Dermis blood vessel endothelial cell (primary cell): Measurements from ENCODE around the gene ACSS2. TPM values are rescaled to one million over a fixed set of nuclear protein-coding genes. Genes with fewer than 3 reads are reported as not detected.
A peak's percentile ranks its signal among the peaks of the same experiment; 100 is the strongest.

Experiments used
- DNase-seq: peaks from one replicate; pipeline ENCODE4 v3.0.0; 2010
- total RNA-seq: library from RNA; depleted of rRNA; stranded (reverse); fragments of >200 nt; gene quantifications from 2 replicates; pipeline ENCODE4 v1.2.3, GENCODE V29; 2014

The ACSS2 gene
- total RNA-seq, 1 donor from 2014 or later, result 72.3 TPM

DNA sequence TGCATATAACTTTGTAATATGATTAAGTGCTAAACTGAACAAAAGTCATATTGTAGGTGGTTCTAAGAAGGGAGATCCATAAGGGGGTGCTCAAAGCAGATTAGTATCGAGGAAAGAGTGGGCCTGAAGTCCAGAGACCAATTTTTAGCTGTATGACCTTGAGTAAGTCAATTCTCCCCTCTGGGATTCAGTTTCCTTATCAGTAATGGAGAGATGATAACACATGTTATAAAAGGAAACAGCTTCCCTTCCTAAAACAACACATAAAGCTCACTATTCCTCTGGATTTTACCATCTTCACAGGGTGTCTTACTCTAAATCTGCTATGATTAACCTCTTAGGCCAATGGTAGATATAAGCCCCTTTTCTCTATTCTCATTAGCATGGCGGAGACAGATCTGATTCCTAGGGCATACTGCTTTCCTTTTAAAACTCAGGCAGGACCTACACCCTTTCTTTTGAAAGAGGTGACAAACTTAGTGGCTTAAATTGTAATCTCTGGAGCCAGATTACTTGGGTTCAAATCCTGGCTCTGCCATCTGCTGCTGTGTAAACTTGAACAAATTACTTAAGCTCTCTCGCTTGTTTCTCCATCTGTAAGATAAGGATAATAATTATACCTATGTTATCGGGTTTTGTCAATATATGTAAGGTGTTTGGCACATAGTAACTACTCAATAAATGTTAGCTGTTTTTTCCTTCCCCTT is 39.5 kb downstream of the ACSS2 start:
- no peak for DNase-seq

GRCh38 chr20:34916774-34917354 is 40.5 kb downstream of the ACSS2 start:
- no peak for DNase-seq

- no peak for DNase-seq
Measured at GRCh38 chr20:34920055-34920454, 43.6 kb downstream of the ACSS2 start.

GRCh38 chr20:34921436-34921835 is 45.0 kb downstream of the ACSS2 start:
- DNase-seq, result no peak

- DNase-seq, result no peak
Measured at GRCh38 chr20:34922654-34923381, 46.4 kb downstream of the ACSS2 start.

- DNase-seq, result no peak
Measured at GRCh38 chr20:34923414-34923813, 47.0 kb downstream of the ACSS2 start.

- DNase-seq, result no peak
Measured at GRCh38 chr20:34925341-34925740, 48.9 kb downstream of the ACSS2 start.

GRCh38 chr20:34925981-34926380 is 49.6 kb downstream of the ACSS2 start:
- no peak for DNase-seq

- no peak for DNase-seq
Measured at GRCh38 chr20:34926581-34926980, 50.2 kb downstream of the ACSS2 start.

DNA sequence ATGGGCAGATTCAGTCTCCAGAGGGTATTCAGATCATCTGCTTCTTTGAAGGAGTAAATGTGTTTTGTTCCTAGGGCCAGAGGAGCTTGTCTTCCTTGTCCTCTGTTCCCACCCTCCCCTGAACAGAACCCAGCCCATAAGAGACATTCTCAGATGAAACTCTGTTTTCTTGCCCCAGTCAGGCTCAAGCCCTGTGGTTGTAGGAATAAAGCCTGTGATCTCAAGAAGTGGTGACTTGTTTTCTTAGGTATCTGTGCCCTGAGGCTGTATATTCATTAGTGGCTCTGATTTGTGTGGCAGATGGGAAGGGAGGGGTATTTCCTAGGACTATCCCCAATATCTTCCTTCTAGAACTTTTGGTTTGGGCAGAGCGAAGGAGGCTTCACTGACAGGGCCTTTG is 51.3 kb downstream of the ACSS2 start:
- no peak for DNase-seq

- no peak for DNase-seq
Measured at GRCh38 chr20:34928411-34928810, 52.0 kb downstream of the ACSS2 start.

DNA sequence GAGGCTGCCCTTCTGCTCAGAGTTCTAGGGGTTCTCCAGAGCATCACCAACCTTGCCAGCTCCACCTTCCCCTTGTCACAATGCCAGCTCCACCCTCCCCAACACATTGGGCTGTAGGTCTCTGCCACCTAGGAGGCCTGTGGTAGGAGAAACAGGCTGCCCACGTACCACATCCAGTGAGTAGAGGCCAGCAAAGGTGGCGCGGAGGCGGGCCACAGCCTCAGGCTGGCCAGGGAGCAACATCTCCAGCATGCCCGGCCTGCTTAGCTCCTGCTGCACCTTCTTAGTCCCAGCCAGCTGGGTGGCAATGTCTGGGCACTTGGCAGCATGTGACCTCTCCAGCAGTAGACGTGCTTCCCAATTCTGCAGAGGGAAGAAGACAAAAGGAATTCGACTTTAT is 55.4 kb downstream of the ACSS2 start:
- no peak for DNase-seq

GRCh38 chr20:34938466-34939163 is 62.2 kb downstream of the ACSS2 start:
- DNase-seq, result peak; percentile 67

DNA sequence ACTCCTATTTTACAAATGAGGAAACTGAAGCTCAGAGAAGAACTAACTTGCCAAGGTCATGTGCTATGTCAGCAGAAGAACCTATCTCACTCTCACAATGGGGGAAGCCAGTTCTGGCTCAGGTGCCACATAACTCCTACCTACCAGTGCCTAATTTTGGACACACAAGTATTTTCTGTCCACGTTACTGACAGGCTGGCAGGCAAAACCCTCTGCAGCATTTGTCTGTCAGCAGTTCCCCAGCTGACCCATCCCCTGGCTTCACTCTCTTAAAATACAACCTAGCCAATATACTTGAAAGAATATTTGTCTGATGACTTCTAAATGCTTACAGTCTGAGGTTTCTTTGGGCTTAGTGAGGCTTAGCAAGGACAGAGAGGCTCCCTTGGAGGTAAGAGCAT is 63.7 kb downstream of the ACSS2 start:
- no peak for DNase-seq

DNA sequence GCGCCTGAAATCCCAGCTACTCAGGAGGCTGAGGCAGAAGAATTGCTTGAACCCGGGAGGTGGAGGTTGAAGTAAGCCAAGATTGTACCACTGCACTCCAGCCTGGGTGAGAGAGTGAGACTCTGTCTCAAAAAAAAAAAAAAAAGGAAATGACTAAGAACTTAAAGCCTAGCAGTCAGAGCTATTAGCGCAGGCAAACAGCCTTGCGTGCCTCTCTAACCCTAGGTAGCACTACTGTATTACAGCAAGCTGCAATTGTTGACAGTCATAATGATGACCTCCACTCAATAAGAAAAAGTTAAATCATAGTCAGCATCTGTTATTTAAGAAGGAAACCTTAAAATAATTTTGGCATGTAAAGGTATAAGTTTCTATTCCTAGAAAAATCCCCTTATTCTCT is 64.8 kb downstream of the ACSS2 start:
- DNase-seq, result peak; percentile 74

- no peak for DNase-seq
Measured at GRCh38 chr20:34942301-34942700, 65.9 kb downstream of the ACSS2 start.

GRCh38 chr20:34943808-34944567 is 67.6 kb downstream of the ACSS2 start:
- DNase-seq, result no peak

DNA sequence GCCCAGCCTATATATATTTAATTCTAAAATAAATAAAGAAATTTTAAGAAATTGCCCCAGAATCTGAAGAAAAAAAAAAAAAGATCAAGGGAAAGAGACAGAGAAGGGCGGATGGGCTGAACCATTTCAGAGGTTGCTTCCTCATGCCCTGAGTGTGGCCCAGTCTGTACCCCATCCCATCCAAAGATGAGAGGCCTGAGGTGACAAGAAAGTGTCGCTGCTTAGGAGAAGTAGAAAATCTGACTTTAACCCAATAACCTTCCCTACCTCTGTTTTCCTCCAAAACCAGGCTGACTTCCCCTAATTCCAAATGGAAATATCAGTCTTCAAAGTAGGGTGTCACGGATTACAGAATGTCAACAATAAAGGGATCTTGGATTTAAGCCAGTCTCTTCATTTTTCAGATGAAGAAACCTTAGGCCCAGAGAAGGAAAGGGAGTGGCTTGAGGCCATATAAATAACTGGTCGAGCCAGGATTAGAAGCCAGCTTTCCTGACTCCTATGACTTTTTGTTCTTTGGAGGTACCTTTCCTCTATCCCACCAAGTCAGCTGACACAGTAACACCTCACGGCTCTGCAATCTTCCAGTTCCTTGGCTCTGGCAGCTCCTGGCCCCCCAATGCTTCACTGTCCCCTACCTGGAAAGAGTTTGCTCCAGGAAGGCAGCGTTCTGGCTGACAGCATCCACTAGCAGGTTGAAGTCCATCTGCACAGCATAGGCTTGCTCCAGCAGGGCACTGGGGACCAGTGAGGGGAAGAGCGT is 69.1 kb downstream of the ACSS2 start:
- no peak for DNase-seq

- no peak for DNase-seq
Measured at GRCh38 chr20:34946661-34947060, 70.2 kb downstream of the ACSS2 start.

DNA sequence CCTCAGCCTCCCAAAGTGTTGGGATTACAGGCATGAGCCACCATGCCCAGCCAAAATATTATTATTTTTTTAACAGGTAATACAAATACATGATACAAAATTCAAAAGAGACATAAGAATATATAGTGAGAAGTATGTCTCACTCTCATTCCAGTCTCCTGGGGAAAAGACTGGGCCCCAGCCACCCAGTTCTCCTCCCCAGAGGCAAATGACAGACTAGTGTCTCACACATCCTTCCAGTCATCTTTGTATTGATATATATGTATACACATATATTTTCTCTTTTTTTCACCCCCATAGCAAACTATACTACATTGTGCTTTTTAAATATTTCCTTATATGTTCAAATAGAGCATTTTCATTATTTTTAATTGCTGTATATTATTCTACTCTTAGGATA is 70.9 kb downstream of the ACSS2 start:
- no peak for DNase-seq

DNA sequence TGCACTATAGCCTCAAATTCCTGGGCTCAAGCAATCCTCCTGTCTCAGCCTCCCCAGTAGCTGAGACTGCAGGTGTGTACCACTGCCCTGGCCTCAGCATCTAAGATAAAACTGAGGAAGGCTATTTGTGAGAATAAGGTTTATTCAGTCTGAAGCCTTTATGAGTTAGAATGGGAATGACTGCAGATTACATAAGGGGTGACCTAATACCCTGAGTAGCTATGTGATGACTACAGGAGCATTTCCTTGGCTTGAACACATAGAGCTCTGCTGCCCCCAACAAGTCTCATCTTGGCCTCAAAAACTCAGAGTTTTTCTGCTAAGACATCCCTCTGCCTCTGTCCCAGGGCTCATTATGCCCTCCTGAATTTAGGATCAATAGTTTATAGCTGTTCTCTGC is 71.6 kb downstream of the ACSS2 start:
- DNase-seq, result peak; percentile 37

- no peak for DNase-seq
Measured at GRCh38 chr20:34949120-34949519, 72.7 kb downstream of the ACSS2 start.
